SKM-1 (cell line): ENCODE measurements around the gene ARMC9.
"Not testable (repeated sequence)": the region's sequence is repeated elsewhere in the genome, so short reads cannot be mapped to it uniquely, and the experiment has no call there.

Source experiments
- DNase-seq: peaks from one replicate; lab custom pipeline; 2025; ENCODE audit not compliant: unreplicated experiment; lab: John Stamatoyannopoulos, UW

Gene ARMC9, protein sequence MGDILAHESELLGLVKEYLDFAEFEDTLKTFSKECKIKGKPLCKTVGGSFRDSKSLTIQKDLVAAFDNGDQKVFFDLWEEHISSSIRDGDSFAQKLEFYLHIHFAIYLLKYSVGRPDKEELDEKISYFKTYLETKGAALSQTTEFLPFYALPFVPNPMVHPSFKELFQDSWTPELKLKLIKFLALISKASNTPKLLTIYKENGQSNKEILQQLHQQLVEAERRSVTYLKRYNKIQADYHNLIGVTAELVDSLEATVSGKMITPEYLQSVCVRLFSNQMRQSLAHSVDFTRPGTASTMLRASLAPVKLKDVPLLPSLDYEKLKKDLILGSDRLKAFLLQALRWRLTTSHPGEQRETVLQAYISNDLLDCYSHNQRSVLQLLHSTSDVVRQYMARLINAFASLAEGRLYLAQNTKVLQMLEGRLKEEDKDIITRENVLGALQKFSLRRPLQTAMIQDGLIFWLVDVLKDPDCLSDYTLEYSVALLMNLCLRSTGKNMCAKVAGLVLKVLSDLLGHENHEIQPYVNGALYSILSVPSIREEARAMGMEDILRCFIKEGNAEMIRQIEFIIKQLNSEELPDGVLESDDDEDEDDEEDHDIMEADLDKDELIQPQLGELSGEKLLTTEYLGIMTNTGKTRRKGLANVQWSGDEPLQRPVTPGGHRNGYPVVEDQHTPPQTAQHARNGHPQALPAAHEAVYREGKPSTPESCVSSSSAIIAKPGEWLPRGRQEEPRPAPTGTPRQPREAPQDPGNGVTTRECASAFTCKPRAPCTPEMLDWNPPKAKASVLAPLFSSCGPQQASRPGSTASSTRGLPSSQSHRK

DNA sequence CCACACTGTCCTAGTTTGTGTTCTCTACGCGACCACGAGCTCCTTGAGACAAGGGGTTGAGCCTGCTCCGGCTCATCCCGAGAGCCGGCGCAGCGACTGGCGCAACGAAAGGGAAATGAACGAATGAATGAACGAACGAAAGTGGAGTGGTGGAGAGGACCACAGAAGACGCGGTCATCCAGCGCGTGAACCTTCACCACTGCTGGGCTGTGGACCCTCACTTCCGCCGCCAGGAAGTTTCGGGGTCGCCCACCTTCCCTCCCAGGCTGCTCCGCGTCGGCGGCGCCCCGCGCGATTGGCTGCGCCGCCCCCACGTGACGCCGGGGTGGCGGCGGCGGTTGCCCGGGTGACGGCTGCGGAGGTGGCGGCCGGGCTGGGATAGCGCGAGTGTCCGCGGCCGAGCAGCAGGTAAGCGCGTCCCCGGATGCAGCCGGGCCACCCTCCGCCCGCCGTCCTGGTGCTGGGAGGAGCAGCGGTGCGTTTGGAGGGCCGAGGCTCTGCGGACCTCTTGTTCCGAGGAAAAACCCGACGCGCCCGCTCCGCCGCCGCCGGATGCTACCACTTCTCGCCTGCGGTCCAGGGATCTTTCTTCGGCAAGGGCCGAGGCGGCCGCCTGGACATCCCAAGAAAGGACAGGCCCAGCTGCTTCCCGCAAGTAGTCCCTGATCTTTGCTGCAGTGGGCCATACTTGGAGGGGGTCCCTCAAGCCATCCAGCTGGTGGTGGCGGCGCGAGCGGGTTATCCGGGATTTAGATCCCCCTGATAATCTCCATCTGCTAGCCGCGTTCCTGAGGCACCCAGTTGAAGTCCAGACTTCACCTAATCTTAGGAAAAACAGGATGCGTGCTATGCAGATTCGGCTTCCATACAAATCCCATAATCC, at the start of gene ARMC9:
Gene ARMC9 (plus strand): TSS at position 341 of the 883 bp plus-strand sequence. CDS start 7,608 bp downstream, outside the sequence.
- peak; percentile 14 for DNase-seq

DNA sequence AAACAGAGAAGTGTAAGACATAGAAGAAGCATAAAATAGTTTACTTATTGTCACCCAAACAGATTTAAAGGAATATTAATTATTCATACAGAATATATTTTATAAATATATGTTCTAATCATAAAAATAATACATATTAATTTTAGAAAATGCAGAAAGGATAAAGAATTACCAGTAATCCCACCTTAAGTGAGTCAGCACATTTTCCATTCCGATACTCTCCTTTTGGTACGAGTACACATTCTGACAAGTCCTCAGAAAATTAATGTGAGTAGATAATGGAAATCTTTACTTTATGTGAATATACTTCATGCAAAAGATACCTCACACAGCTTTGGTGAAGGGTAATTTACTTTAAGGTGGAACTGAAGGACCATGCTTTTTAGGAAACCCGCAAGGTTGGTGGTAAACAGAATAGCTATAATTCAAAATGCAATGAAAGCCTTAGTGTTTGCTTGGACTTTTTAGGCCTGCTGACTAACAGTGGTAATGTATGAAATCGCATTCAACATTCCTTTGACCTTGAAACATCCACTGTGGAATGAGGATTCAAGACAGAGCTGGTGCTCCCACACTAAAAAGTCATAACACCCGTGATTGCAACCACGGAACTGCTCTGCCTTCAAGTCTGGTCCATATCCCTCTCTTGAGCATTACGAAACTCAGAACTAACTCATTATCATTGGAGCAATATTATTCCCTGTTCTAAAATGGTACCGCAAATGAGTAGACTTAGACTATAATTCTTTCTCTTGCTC, 45.5 kb upstream of the ARMC9 start:
- DNase-seq = no peak

DNA sequence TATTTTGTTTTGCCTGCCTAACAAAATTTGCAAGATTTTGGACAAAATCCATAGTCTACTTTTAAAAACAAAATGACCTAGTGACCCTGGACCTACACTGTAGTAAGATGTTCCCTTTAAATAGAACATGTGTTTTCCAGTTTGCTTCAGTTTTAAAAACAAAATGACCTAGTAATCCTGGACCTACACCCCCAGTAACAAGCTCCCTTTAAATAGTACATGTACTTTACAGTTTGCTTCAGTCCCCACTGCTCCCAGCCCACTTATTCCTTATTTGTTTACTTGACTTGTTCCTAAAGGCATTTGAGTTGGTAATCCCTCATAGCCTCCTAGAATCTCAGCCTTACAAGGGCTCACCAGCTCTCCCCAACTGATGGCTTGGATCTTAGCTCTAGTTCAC, 39.1 kb upstream of the ARMC9 start:
- DNase-seq = no peak

DNA sequence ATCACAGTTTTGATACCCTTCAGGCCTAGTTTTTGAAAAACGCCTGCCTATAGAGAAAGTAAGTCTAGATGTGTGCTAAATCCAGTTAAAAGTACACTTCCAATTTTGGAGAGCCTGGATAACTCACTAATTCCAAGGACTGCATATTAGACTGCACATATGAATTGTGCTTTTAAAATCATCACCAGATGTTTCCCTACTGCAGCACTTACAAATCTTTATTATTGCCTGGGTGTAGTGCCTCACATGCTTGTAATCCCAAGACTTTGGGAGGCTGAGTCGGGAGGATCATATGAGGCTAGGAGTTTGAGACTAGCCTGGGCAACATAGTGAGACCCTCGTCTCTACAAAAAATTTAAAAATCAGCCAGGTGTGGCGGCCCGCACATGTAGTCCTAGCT, 37.7 kb upstream of the ARMC9 start:
- no peak for DNase-seq

DNA sequence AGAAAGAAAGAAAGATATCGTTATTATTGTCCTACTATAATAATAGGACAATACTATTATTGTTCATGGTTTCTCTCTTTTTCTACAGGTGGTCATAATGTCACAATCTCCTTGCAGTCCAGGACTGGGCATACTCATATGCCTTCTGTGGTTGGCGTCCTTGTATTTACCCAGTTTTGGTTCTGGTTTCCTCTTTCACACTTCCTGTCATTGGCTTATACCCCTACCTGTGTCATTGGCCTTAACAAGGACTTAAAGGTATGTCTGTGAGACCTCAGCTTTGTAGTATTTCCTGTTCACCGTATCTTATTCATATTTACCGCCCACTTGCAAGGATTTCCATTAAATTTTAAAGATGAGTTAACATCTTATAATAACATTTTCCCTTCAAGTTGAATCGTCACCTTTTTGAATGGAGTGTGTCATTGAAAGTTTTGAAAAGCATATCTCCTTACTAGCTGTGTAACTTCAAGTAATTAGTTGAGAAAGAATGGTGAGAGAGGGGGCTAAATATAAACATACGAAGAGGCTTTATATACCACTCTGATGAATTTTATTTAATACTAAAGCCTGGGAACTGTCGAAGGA, 37.1 kb upstream of the ARMC9 start:
- no peak for DNase-seq

DNA sequence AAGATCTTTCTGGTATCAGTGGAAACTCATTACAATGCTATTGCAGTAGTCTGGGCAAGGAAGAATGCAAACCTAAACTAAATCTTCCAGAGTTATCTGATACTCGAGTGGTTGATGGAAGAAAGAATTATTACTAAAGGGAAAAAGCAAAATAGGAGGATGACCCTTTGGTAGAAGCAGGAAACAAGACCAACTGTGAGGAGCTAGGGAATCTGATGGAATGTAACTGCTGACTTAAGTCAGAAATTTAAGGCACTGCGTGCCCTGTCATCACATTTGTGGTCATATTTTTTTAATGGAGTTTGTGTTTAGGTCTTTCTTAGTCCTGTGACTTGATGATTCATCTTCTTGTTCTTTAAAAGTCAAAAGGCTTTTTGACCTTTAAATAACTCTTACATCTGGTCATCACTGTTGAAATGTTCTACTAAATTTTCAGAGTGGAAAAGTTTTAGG, 36.5 kb upstream of the ARMC9 start:
- no peak for DNase-seq

DNA sequence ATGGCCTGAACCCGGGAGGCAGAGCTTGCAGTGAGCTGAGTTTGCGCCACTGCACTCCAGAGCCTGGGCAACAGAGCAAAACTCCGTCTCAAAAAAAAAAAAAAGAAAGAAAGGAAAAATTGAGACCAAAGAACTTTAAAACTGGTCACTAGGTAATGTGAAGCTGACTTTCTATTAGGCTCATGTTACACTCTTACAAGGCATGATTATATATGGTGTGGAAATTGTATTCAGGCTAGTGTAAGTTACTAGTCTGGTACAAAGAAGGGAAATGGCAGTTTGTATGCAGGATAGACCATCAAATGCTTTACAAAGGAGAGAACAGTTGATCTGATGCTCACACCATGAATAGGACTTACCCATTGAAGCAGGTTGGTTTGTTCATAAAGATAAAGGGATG, 35.4 kb upstream of the ARMC9 start:
- no peak for DNase-seq

DNA sequence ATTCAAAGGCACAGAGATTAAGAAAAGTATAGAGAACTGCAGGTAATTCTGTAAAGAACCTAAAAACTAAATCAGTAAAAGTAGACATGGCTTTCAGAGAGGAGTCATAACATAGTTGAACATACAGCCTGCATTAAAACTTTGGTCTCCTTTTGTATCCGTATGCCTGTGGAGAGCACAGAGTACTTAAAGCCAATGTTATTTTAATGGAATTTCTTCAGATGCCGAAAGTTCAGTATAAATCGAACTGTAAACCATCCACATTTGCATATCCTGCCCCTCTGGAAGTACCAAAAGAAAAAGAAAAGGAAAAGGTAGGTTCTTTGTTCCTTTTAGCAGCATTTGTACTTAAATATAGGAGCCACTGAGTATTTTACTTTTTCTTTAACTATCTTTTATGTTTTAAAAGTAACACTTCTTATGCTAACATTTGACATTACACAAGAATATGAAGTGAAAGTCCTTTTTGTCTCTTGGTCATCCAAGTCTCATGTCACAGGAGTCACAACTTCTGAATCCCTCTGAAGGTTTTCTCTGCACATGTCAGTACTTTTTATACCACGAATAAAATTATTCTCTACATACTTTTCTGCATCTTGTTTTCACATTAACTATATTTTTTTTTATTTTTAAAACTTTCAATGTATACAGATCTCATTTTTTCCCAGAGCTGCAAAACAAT, 34.9 kb upstream of the ARMC9 start:
- DNase-seq = no peak

DNA sequence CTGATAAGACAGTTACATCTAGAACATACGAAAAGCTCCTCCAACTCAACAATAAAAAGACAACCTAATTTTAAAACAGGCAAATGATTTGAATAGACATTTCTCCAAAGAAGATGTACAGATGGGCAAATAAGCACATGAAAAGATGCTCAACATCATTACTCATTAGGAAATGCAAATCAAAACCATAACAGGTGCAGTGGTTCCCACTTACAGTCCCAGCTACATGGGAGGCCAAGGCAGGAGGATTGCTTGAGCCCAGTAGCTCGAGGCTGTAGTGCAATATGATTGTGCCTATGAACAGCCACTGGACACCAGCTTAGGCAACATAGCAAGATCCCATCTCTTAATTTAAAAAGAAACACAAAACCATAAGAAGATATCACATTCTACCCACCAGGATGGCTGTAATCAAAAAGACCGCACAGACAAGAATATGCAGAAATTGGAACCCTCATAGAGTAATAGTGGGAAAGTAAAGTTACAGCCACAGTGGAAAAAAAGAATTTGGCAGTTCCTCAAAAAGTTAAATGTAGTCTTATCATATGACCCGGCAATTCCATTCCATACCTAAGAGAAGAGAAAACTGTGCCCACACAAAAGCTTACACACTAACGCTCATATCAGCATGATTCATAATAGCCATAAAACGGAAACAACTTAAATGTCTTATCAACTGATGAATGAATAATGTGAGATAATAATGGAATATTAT, 30.5 kb upstream of the ARMC9 start:
- DNase-seq = no peak

DNA sequence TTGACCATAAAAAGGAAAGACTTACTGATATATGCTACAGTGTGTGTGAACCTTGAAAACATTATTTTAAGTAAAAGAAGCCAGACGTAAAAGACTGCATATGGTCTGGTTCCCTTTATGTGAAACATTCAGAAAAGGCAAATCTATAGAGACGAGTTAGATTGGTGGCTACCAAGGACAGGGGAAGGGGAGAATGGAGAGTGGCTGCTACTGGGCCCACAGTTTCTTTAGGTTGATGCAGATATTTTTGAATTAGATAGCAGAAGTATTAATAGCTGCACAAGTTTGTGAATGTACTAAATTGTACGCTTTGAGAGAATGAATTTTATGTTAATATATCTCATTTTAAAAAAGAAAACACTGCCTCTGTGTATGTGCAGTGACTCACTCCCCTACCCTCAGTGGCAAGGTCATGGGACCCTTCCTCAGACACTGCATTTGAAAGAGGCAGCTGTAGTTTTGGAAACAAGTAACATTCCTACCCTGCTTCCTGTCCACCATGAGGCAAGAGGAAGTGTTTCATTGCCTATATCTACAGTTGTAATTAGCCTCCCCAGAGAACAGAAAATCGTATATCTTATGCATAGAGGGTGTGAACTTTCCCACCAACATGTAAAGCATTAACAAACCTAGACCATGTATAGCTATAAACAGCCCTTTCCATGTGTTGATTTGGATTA, 29.8 kb upstream of the ARMC9 start:
- no peak for DNase-seq

DNA sequence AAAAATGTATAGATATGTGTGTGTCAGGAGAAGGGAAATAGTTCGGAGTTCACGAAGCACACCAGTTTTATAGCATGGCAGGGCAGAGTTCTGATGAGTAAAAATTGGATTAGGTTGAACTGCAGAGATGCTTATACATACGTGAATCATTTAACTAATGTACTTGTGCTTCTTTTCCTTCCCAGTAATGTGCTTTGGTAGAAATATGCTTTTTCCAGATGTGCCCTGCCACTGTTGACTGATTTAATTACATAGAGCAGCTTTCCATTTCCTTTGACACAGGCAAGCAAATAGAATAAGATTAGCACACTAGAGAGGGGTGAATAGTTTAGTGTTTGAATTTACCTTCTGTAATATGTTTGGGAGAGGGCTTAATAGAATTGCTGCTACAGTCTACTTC, 28.9 kb upstream of the ARMC9 start:
- DNase-seq = no peak

DNA sequence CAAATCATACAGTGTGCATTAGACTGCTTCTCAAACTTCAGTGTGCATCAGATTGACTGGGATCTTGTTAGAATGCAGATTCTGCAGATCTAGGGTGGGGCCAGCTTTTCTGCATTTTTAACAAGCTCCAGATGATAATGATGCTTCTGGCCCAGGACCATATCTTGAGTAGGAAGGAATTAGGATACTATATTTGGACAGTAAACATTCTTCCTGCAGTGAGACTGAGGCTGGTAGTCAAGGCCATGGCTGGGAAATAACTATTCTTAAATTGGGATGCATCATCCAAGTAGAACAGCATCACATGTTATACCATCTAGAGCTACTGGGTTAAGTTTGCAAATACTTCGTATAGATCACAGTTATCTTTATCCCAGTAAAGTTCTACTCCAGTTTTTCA, 28.4 kb upstream of the ARMC9 start:
- DNase-seq = no peak

DNA sequence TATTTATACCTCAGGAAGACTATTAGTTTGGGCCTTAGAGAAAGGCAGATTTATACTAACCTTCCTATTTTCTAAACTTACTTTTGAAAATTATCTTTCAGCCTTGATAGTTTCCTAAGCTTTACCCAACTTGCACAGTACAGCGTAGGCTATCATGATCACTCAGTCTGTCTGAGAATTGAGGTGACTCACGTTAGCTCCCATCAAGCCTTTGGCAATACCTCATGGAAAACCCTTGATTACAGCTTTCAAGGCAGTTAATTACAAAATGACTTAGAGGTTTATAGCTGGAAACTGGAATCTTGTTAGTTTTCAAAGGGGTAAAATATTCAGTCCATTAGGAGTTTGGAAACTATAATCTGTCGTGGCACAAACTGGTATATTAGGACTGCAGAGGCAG, 26.4 kb upstream of the ARMC9 start:
- no peak for DNase-seq

DNA sequence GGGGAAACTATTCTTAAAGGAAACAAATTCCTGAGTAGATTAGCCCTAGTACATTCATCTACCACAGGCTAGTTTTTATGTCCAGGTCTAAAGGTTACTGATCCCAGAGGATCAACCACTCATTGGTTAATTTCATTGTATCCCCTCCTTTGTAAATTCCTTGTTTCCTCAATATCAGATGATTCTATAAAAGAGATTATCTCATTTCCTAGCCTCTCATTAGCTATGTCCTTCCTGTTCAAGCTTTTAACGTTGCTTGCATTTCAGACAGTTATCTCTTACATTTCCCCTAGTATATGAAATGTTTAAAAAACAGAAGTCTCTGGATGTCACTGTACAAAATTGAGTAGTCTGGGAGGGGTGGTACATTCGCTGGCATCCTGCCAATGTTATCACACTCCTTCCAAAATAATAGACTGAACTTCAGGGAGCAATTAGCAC, 24.2 kb upstream of the ARMC9 start:
- DNase-seq = no peak

DNA sequence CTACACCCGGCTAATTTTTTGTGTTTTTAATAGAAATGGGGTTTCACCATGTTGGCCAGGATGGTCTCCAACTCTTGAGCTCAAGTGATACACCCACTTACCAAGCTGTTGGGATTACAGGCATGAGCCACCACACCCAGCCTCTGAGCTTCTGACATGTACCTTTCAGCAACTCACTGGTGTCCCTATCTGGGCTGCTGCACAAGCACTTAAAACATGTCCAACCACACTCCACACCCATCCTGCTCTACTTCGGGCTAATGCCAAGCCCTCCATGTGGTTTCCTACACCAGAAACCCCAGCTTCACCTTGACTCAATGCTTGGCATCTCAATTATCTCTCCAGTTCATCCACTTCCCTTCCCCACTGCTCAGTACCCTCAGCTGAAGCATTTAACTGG, 22.4 kb upstream of the ARMC9 start:
- DNase-seq = no peak

DNA sequence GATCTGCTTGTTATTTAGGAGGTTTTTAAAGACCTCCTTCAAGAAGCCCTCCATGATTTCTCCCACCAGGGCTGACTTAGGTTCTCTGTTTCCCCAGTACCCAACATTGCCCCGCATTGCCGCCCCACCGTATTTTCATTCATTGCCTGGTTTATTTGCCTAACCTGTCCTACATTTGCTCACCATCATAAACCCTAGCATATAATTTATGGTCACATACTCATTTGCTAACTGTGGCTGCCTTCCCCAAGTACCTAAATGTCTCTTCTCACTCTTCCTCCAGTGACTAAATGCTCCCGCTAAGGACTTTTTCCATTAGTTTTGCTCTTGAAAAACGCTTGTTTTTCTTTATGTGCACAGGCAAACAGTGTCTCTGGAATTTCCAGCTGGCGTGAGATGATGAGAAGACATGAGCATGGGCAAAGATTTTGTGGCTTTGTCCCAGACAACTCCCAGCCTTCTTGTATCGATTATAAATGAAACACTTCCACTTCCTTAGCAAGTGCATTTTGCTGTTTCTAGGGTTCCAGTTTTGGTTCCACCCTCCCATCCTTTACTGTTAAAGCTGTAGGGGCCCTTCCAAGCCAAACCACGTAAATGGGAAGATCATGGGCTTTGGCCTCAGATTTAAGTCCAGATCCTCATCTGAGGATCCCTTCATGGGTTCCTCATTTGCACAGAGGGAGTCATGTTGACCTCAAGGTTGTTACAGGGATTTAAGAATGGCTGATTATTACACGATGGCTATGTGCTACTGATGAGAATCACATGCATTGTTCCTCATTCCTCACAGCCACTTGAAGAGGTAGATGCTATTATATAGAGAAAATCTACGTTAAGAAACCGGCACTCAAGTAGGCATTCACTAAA, 21.0 kb upstream of the ARMC9 start:
- DNase-seq = no peak

DNA sequence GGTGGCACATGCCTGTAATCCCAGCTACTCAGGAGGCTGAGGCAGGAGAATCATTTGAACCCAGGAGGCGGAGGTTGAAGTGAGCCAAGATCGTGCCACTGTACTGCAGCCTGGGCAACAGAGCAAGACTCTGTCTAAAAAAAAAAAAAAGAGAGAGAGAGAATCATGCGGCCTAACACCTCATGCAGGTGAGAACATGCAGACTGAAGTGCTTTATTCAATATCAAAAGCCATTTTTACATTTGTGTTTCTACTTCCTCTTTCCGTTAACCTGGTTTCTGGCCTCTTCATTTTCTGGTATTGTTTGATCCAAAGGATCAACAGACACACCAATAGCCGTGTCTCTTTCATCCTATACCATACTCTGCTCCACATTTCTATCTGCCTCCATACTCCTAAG, 19.6 kb upstream of the ARMC9 start:
- DNase-seq = not testable (repeated sequence)
